OCI-LY7 (cell line): ENCODE data around the gene TSC22D2. TPM values are rescaled to one million over a fixed set of nuclear protein-coding genes. Genes with fewer than 3 reads are reported as not detected.

ENCODE experiments used
- BruUV-seq: library from RNA; stranded (reverse); fragments of 400-500 nt; replicated peaks from 2 replicates; lab custom pipeline; 2021; lab: Mats Ljungman, UMichigan
- CTCF ChIA-PET: fragments of 300-600 bp; sonication (Branson Sonifier 250); formaldehyde crosslinking; loops from one replicate; lab custom pipeline; 2022; ENCODE audit warnings: antibody characterized with exemption; ENCODE audit not compliant: unreplicated experiment; lab: Charles Lee
- POLR2A ChIA-PET: fragments of 300-600 bp; sonication (Branson Sonifier 250); formaldehyde crosslinking; loops from one replicate; lab custom pipeline; 2022; ENCODE audit warnings: antibody characterized with exemption; lab: Charles Lee
- DNase-seq: peaks from one replicate; pipeline ENCODE4 v3.0.0-alpha.2; 2015; ENCODE audit warnings: low spot score
- H2AFZ ChIP-seq: fragments of 200-600 bp; sonication (generic), shearing (Covaris generic); 2 replicates; pipeline ENCODE4 v1.6.1; 2014; ENCODE audit warnings: mild to moderate bottlenecking, antibody characterized with exemption, low read length, moderate library complexity
- H3K27ac ChIP-seq: fragments of 200-600 bp; sonication (generic); 2 replicates; pipeline ENCODE4 v1.5.1; 2014; ENCODE audit warnings: mixed run types, low read depth, mild to moderate bottlenecking, moderate library complexity, low read length, inconsistent platforms; ENCODE audit not compliant: poor library complexity, severe bottlenecking
- H3K36me3 ChIP-seq: fragments of 200-600 bp; sonication (generic); 2 replicates; pipeline ENCODE4 v1.6.1; 2014; ENCODE audit warnings: mild to moderate bottlenecking, antibody characterized with exemption, low read length, moderate library complexity, mixed read lengths; ENCODE audit not compliant: insufficient read depth
- H3K4me1 ChIP-seq: fragments of 200-600 bp; sonication (generic); 2 replicates; pipeline ENCODE4 v1.5.1; 2014; ENCODE audit warnings: mild to moderate bottlenecking, low read length; ENCODE audit not compliant: insufficient read depth, poor library complexity, severe bottlenecking
- H3K4me2 ChIP-seq: fragments of 200-600 bp; sonication (generic); 2 replicates; pipeline ENCODE4 v1.6.1; 2014; ENCODE audit warnings: mild to moderate bottlenecking, low read length
- H3K4me3 ChIP-seq: fragments of 200-600 bp; sonication (generic); 2 replicates; pipeline ENCODE4 v1.5.1; 2014; ENCODE audit warnings: mild to moderate bottlenecking, low read depth, low read length; ENCODE audit not compliant: poor library complexity, severe bottlenecking
- H3K79me2 ChIP-seq: fragments of 200-600 bp; sonication (generic); 2 replicates; pipeline ENCODE4 v1.6.1; 2016; ENCODE audit warnings: low read depth, mild to moderate bottlenecking, low read length, moderate library complexity, mixed read lengths; ENCODE audit not compliant: insufficient read depth
- H3K9me2 ChIP-seq: fragments of 200-600 bp; sonication (generic); 2 replicates; pipeline ENCODE4 v1.6.1; 2016; ENCODE audit warnings: mild to moderate bottlenecking, low read length, mixed read lengths; ENCODE audit not compliant: insufficient read depth
- H3K9me3 ChIP-seq: fragments of 200-600 bp; sonication (generic); 2 replicates; pipeline ENCODE4 v1.6.1; 2014; ENCODE audit warnings: mild to moderate bottlenecking, mixed run types, low read length, mixed read lengths
- H4K20me1 ChIP-seq: fragments of 200-600 bp; sonication (generic); 2 replicates; pipeline ENCODE4 v1.6.1; 2014; ENCODE audit warnings: mild to moderate bottlenecking, antibody characterized with exemption, low read length, moderate library complexity, mixed read lengths; ENCODE audit not compliant: insufficient read depth
- EZH2phosphoT487 ChIP-seq: fragments of 200-600 bp; sonication (generic); IDR thresholded peaks from 2 replicates; pipeline ENCODE4 v1.6.1; 2018; ENCODE audit warnings: low read depth, borderline replicate concordance, mild to moderate bottlenecking, mixed run types, antibody characterized with exemption, low read length, moderate library complexity, mixed read lengths
- intact Hi-C: fragments of 100-400 bp; cut with micrococcal nuclease; formaldehyde crosslinking; loops from one replicate; pipeline ENCODE4 v1.10.0; 2022; ENCODE audit not compliant: unreplicated experiment
- total RNA-seq, 2 experiments: library from RNA; depleted of rRNA in 1 of 2; stranded (reverse); fragments of >200 nt in 1 of 2; shearing (Covaris generic) in 1 of 2; gene quantifications; 2 replicates each; pipeline ENCODE4 v1.2.3, GENCODE V29; 2014 to 2022
- TF ChIP-seq, protein P1 (sequence below): fragments of 200-600 bp; sonication (generic); conservative IDR thresholded peaks from 2 replicates; pipeline ENCODE4 v1.5.1; 2014; ENCODE audit warnings: mild to moderate bottlenecking, antibody characterized with exemption, low read length, moderate library complexity, mixed read lengths

The TSC22D2 gene
- total RNA-seq, 2 experiments from 2014 or later = 5.9 to 24.2 TPM

DNA sequence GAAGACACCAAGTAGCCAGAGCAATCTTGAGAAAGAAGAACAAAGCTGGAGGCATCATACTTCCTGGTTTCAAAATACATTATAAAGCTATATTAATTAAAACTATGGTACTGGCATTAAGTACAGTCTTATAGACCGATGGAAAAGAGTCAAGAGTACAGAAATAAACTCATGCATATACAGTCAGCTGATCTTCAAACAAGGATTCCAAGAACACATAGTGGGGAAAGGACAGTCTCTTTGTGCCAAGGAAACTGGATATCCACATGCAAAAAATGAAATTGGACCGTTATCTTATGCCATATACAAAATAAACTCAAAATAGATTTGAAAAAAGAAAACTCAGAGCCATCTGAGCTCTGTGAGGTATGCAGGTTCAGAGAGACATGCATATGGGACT, 80.8 kb downstream of the TSC22D2 start:
- H3K4me1 ChIP-seq = no peaks in the 10 kb centered on the region
- H3K4me2 ChIP-seq = no peak overlapping the region
- intact Hi-C loops = no loop called here
- no peaks in the 10 kb centered on the region for H3K36me3 ChIP-seq
- DNase-seq = no peak
- H3K9me3 ChIP-seq = no peaks in the 10 kb centered on the region; the same call in 1 of the 2 replicates
- POLR2A ChIA-PET = interaction anchor here (0.5 to 2.1 kb wide), 6 partner anchors 13 to 268 kb away, joined by 3 to 6 read pairs (median 4); no protein-coding TSS in a partner anchor
- no peaks in the 10 kb centered on the region for H3K9me2 ChIP-seq
- TF ChIP-seq EZH2phosphoT487 = no peak
- TF ChIP-seq, protein P1, sequence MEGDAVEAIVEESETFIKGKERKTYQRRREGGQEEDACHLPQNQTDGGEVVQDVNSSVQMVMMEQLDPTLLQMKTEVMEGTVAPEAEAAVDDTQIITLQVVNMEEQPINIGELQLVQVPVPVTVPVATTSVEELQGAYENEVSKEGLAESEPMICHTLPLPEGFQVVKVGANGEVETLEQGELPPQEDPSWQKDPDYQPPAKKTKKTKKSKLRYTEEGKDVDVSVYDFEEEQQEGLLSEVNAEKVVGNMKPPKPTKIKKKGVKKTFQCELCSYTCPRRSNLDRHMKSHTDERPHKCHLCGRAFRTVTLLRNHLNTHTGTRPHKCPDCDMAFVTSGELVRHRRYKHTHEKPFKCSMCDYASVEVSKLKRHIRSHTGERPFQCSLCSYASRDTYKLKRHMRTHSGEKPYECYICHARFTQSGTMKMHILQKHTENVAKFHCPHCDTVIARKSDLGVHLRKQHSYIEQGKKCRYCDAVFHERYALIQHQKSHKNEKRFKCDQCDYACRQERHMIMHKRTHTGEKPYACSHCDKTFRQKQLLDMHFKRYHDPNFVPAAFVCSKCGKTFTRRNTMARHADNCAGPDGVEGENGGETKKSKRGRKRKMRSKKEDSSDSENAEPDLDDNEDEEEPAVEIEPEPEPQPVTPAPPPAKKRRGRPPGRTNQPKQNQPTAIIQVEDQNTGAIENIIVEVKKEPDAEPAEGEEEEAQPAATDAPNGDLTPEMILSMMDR = no peak
- no peak overlapping the region for H2AFZ ChIP-seq
- BruUV-seq = no TSS peak
- H3K4me3 ChIP-seq = no peak overlapping the region
- no peaks in the 10 kb centered on the region for H3K79me2 ChIP-seq
- H3K27ac ChIP-seq = no peak overlapping the region
- H4K20me1 ChIP-seq = no peaks in the 10 kb centered on the region
- CTCF ChIA-PET = interaction anchor here (0.6 kb wide), 1 partner anchor 305 kb away, joined by 3 read pairs; no protein-coding TSS in a partner anchor

DNA sequence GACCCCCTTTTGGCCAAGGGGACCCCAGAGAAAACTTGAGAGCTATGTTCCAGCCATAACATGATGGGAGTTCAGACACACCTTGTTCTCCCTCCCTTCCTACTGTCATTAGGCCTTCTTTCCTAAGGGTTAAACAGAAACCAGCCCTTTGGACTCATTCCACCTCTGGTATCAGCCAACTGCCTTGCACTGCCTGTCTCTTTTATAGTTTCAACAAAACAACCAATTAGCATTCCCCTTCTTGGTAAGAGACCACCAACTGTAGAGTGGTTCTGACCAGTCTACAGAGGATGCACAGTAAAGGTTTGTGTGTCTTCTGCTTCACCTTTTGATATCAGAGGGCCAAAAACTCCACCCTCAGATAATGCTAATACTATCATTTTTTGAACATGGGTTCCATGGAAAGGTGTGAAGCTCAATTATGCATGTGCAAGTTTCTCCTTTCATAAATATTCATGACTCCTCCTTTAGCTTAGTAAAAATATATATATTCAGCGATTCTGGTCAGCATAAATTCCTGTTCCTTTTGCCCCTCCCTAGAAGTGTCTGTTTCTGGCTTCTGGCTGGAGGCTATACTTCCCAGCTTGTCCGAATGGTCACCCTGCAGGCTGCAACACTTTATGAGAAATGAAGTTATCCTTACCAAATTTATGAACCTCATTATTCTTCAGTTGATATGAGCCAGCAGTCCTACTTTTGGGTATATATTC, 82.3 kb downstream of the TSC22D2 start:
- H3K4me1 ChIP-seq = no peaks in the 10 kb centered on the region
- no peaks in the 10 kb centered on the region for H3K79me2 ChIP-seq
- ChIA-PET CTCF (no interaction called here), POLR2A (interaction anchor here (1.6 kb wide), 1 partner anchor 32 kb away, joined by 3 read pairs; no protein-coding TSS in a partner anchor)
- no peak overlapping the region for H3K4me2 ChIP-seq
- H3K27ac ChIP-seq = no peak overlapping the region
- H3K36me3 ChIP-seq = no peaks in the 10 kb centered on the region
- no peaks in the 10 kb centered on the region; the same call in 1 of the 2 replicates for H3K9me3 ChIP-seq
- BruUV-seq = no TSS peak
- H2AFZ ChIP-seq = no peak overlapping the region
- DNase-seq = no peak
- no peaks in the 10 kb centered on the region for H3K9me2 ChIP-seq
- H3K4me3 ChIP-seq = no peak overlapping the region
- intact Hi-C loops = no loop called here
- H4K20me1 ChIP-seq = no peaks in the 10 kb centered on the region
- TF ChIP-seq, protein P1 = no peak
- TF ChIP-seq EZH2phosphoT487 = no peak

DNA sequence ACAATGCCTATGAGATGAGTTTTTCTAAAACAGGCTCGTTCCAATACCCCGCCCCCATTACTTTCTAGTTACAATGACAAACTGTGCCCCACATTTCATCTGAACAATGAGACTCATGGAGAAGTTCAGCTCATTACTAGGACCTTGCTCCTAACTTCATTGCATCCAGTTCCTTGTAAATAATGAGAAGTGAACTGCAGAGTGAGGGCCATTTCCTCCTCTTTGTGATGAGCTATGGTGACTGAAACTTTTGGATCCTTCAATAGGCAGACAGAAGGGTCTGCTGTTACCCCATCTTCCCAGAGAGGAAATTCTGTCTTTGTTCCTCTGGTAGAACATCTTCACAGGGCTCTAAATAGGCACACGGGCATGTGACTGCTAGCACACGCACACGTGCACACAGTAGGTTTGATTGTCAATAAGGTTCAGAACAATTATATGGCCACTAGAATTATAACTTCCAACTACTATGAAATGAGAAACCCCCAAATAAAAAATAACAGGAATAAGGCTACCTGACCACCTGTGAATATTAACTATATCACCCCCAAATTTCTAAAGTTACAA, 86.4 kb downstream of the TSC22D2 start:
- no peak overlapping the region for H2AFZ ChIP-seq
- CTCF ChIA-PET = no interaction called here

More for the DNA sequence above, 86.4 kb downstream of the TSC22D2 start:
- no peaks in the 10 kb centered on the region for H3K36me3 ChIP-seq
- no peak for DNase-seq
- no peaks in the 10 kb centered on the region for H3K4me1 ChIP-seq
- no peaks in the 10 kb centered on the region for H3K9me2 ChIP-seq
- H3K4me3 ChIP-seq = no peak overlapping the region
- no peak overlapping the region for H3K27ac ChIP-seq
- TF ChIP-seq EZH2phosphoT487 = no peak
- TF ChIP-seq, protein P1 = no peak
- H4K20me1 ChIP-seq = no peaks in the 10 kb centered on the region
- intact Hi-C loops = no loop called here
- H3K79me2 ChIP-seq = no peaks in the 10 kb centered on the region
- POLR2A ChIA-PET = interaction anchor here (0.5 to 1.0 kb wide), 4 partner anchors 10 to 713 kb away, joined by 3 to 5 read pairs (median 3); no protein-coding TSS in a partner anchor
- no peak overlapping the region for H3K4me2 ChIP-seq
- H3K9me3 ChIP-seq = no peaks in the 10 kb centered on the region
- no TSS peak for BruUV-seq
